HepG2 (cell line): ENCODE measurements around the gene TCF3. TPM values are rescaled to one million over a fixed set of nuclear protein-coding genes. Genes with fewer than 3 reads are reported as not detected.
A peak's percentile ranks its signal among the peaks of the same experiment; 100 is the strongest.

Experiments
- DRAP1 ChIP-seq: IDR thresholded peaks from 2 replicates; pipeline ENCODE4 v1.6.1; 2016; ENCODE audit warnings: missing genetic modification reagents, missing compliant biosample characterization
- ELF3 ChIP-seq: IDR thresholded peaks from 2 replicates; pipeline ENCODE4 v1.6.1; 2016; ENCODE audit warnings: missing genetic modification reagents, missing compliant biosample characterization
- ISL2 ChIP-seq: sonication (generic); formaldehyde crosslinking; IDR thresholded peaks from 2 replicates; pipeline ENCODE4 v1.5.0; 2020; ENCODE audit warnings: missing genetic modification reagents
- KAT2B ChIP-seq: fragments of 150-350 bp; IDR thresholded peaks from 2 replicates; pipeline ENCODE4 v1.6.1; 2014; ENCODE audit warnings: low read depth, low read length, borderline replicate concordance
- NAIF1 ChIP-seq: sonication (generic); formaldehyde crosslinking; IDR thresholded peaks from 2 replicates; pipeline ENCODE4 v1.5.0; 2020; ENCODE audit warnings: mild to moderate bottlenecking, missing genetic modification reagents, borderline replicate concordance
- NFAT5 ChIP-seq: sonication (generic); formaldehyde crosslinking; IDR thresholded peaks from 2 replicates; pipeline ENCODE4 v1.4.0; 2020; ENCODE audit warnings: missing genetic modification reagents
- PAX8 ChIP-seq: sonication (generic); formaldehyde crosslinking; IDR thresholded peaks from 2 replicates; pipeline ENCODE4 v1.8.0; 2022; ENCODE audit warnings: mild to moderate bottlenecking, missing genetic modification reagents, borderline replicate concordance
- REXO4 ChIP-seq: sonication (generic); formaldehyde crosslinking; IDR thresholded peaks from 2 replicates; pipeline ENCODE4 v1.8.0; 2022; ENCODE audit warnings: missing genetic modification reagents, mild to moderate bottlenecking, borderline replicate concordance
- ZNF234 ChIP-seq: sonication (generic); formaldehyde crosslinking; conservative IDR thresholded peaks from 2 replicates; pipeline ENCODE4 v1.5.1; 2020; ENCODE audit warnings: mild to moderate bottlenecking, missing genetic modification reagents
- ZNF280B ChIP-seq: sonication (generic); formaldehyde crosslinking; IDR thresholded peaks from 2 replicates; pipeline ENCODE4 v1.5.0; 2020; ENCODE audit warnings: missing genetic modification reagents, mild to moderate bottlenecking, borderline replicate concordance
- ZNF484 ChIP-seq: sonication (generic); formaldehyde crosslinking; IDR thresholded peaks from 2 replicates; pipeline ENCODE4 v1.5.1; 2020; ENCODE audit warnings: mild to moderate bottlenecking, low read depth, missing genetic modification reagents, borderline replicate concordance
- ZNF496 ChIP-seq: sonication (generic); formaldehyde crosslinking; IDR thresholded peaks from 2 replicates; pipeline ENCODE4 v1.8.1; 2023; ENCODE audit warnings: mild to moderate bottlenecking, moderate library complexity, missing genetic modification reagents; ENCODE audit not compliant: insufficient replicate concordance
- ZNF530 ChIP-seq: sonication (generic); formaldehyde crosslinking; IDR thresholded peaks from 2 replicates; pipeline ENCODE4 v1.5.0; 2020; ENCODE audit warnings: low read depth, mild to moderate bottlenecking, missing genetic modification reagents
- ZNF562 ChIP-seq: sonication (generic); formaldehyde crosslinking; IDR thresholded peaks from 2 replicates; pipeline ENCODE4 v1.8.0; 2022; ENCODE audit warnings: missing genetic modification reagents, borderline replicate concordance
- ZNF709 ChIP-seq: sonication (generic); formaldehyde crosslinking; IDR thresholded peaks from 2 replicates; pipeline ENCODE4 v1.5.0; 2020; ENCODE audit warnings: mild to moderate bottlenecking, missing genetic modification reagents
- polyA plus RNA-seq, 8 experiments: library from polyadenylated mRNA; depleted of rRNA in 3 of 8; stranded (reverse) in 7 of 8; unstranded in 1 of 8; fragments of >200 nt; fragmentation: Illumina TruSeq in 4 of 8; extraction: Trizol in 4 of 8; gene quantifications; 2 replicates each; pipeline versions ENCODE4 v1.2.1 to v1.2.3, GENCODE V29; 2011 to 2016; ENCODE audit warnings: low read depth in 4 of 8, missing spikeins in 1 of 8, mixed read lengths in 1 of 8; ENCODE audit not compliant: insufficient read depth in 1 of 8
- total RNA-seq, 5 experiments: library from RNA; depleted of rRNA; stranded (reverse); fragments of >200 nt; fragmentation: Illumina TruSeq; extraction: Trizol; gene quantifications; 2 replicates each; pipeline ENCODE4 v1.2.3, GENCODE V29; 2016; ENCODE audit warnings: low read depth in 1 of 5
- TF ChIP-seq, protein P1 (sequence below): IDR thresholded peaks from 2 replicates; pipeline ENCODE4 v1.6.1; 2016; ENCODE audit warnings: mild to moderate bottlenecking
- TF ChIP-seq, protein P2 (sequence below): sonication (generic); formaldehyde crosslinking; IDR thresholded peaks from 2 replicates; pipeline ENCODE4 v1.5.0; 2020; ENCODE audit warnings: mild to moderate bottlenecking, missing genetic modification reagents

The TCF3 gene
- total and polyA plus RNA-seq, 2 of the 13 experiments (the other 11 are each of a cell fraction or from before 2014, with no cell fraction given) = 51.4 to 53.2 TPM

DNA sequence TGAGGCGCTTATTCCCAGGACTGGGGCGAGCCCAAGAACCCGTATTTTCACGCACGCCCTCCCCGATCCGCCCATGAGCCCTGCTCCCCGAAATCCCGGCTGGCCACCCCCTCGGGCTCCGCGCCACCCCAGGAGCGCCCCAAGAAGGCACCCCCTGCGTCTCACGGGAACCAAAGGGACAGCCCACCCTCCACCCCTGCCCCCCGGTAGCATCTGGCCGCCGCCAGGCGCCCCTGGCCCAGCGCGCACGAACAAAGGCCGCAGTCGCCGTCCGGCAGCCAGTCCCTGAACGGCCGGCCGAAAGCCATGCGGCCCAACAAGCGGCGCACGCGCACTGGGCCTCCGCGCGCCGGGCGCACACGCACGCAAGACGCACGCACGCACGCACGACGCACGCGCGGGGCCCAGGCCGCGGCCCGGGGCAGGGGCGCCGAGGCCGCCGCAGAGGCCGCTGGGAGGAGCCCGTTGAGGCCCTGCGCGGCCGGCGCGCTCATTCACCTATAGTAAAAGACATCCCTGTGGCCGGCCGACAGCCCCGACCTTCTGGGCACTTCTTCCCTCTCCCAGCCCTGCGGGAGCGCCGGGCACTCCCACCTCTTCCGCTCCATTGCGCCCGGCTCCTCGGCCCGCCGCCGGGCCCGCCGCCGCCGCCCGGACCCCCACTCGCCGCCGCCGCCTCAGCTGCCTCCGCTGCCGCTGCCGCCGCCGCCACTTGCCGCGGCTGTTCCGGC lies 60.2 kb downstream of the TCF3 start (continued):
- TF ChIP-seq KAT2B = no peak
- TF ChIP-seq ZNF530 (CRISPR knock-in tag) = peak; percentile 72; the same call in 1 of the 2 replicates
- TF ChIP-seq ZNF562 (CRISPR knock-in tag) = no peak
- TF ChIP-seq ELF3 (CRISPR knock-in tag) = peak; percentile 43; the same call in 1 of the 2 replicates
- peak; percentile 87; the same call in 1 of the 2 replicates for TF ChIP-seq PAX8 (CRISPR knock-in tag)
- TF ChIP-seq NAIF1 (CRISPR knock-in tag) = no peak; the same call in 1 of the 2 replicates
- no peak for TF ChIP-seq ZNF280B (CRISPR knock-in tag)
- TF ChIP-seq ISL2 = no peak; the same call in 1 of the 2 replicates
- TF ChIP-seq ZNF496 (CRISPR knock-in tag) = no peak
- TF ChIP-seq ZNF484 (CRISPR knock-in tag) = no peak
- peak; percentile 64; the same call in 1 of the 2 replicates for TF ChIP-seq NFAT5 (CRISPR knock-in tag)
- TF ChIP-seq, protein P1, sequence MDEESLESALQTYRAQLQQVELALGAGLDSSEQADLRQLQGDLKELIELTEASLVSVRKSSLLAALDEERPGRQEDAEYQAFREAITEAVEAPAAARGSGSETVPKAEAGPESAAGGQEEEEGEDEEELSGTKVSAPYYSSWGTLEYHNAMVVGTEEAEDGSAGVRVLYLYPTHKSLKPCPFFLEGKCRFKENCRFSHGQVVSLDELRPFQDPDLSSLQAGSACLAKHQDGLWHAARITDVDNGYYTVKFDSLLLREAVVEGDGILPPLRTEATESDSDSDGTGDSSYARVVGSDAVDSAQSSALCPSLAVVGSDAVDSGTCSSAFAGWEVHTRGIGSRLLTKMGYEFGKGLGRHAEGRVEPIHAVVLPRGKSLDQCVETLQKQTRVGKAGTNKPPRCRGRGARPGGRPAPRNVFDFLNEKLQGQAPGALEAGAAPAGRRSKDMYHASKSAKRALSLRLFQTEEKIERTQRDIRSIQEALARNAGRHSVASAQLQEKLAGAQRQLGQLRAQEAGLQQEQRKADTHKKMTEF (CRISPR knock-in tag) = 0 out of 2 replicates have a peak, but pooled peaks have one; percentile 26
- TF ChIP-seq REXO4 (CRISPR knock-in tag) = peak; percentile 82
- peak; percentile 19; the same call in 1 of the 2 replicates for TF ChIP-seq ZNF709 (CRISPR knock-in tag)
- TF ChIP-seq, protein P2, sequence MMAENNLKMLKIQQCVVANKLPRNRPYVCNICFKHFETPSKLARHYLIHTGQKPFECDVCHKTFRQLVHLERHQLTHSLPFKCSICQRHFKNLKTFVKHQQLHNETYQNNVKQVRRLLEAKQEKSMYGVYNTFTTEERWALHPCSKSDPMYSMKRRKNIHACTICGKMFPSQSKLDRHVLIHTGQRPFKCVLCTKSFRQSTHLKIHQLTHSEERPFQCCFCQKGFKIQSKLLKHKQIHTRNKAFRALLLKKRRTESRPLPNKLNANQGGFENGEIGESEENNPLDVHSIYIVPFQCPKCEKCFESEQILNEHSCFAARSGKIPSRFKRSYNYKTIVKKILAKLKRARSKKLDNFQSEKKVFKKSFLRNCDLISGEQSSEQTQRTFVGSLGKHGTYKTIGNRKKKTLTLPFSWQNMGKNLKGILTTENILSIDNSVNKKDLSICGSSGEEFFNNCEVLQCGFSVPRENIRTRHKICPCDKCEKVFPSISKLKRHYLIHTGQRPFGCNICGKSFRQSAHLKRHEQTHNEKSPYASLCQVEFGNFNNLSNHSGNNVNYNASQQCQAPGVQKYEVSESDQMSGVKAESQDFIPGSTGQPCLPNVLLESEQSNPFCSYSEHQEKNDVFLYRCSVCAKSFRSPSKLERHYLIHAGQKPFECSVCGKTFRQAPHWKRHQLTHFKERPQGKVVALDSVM (CRISPR knock-in tag) = peak; percentile 31; the same call in 1 of the 2 replicates
- peak; percentile 60; the same call in 1 of the 2 replicates for TF ChIP-seq DRAP1 (CRISPR knock-in tag)
- 0 out of 2 replicates have a peak, but pooled peaks have one; percentile 51 for TF ChIP-seq ZNF234 (CRISPR knock-in tag)
